GM12801 (cell line): Measurements from ENCODE around the gene PHPT1.

Experiments used
- CTCF ChIP-seq: IDR thresholded peaks from one replicate; pipeline ENCODE4 v1.5.1; 2011; ENCODE audit warnings: control low read depth; ENCODE audit not compliant: insufficient read length; ENCODE audit errors: extremely low read depth

Gene PHPT1

GRCh38 chr9:136831720-136832104 is 17.5 kb upstream of the PHPT1 start:
- TF ChIP-seq CTCF: no peak

GRCh38 chr9:136832581-136832980 is 16.6 kb upstream of the PHPT1 start:
- no peak for TF ChIP-seq CTCF

GRCh38 chr9:136835162-136835931 is 13.9 kb upstream of the PHPT1 start:
- TF ChIP-seq CTCF: no peak

- no peak for TF ChIP-seq CTCF
Measured at GRCh38 chr9:136835932-136836904, 13.0 kb upstream of the PHPT1 start.

GRCh38 chr9:136837146-136837855 is 11.9 kb upstream of the PHPT1 start:
- TF ChIP-seq CTCF: no peak

GRCh38 chr9:136838314-136839228 is 10.6 kb upstream of the PHPT1 start:
- TF ChIP-seq CTCF: no peak
